ENCODE measurements around the gene ZMIZ1.
A peak's percentile ranks its signal among the peaks of the same experiment; 100 is the strongest.

The ZMIZ1 gene

DNA sequence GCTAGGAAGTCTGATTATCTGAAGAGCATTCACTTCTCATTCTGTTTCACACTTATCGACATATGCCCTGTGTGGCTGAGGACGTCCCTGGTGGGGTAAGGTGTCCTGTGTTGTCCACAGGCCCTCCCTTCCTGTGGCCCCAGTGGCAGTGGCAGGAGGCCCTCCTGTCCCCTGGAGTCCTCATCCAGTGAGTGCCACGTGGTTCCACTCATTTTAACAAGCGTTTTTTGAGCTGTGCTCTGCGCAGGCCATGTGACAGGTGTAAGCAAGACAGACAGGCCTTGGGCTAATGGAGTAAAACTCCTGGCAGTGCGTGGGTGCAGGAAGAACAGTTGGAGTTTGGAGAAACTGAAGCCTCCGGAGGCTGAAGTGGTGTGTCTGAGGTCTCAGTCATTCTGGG lies 239.2 kb downstream of the ZMIZ1 start:
- DNase-seq (ENCODE audit: low spot score): no peak

DNA sequence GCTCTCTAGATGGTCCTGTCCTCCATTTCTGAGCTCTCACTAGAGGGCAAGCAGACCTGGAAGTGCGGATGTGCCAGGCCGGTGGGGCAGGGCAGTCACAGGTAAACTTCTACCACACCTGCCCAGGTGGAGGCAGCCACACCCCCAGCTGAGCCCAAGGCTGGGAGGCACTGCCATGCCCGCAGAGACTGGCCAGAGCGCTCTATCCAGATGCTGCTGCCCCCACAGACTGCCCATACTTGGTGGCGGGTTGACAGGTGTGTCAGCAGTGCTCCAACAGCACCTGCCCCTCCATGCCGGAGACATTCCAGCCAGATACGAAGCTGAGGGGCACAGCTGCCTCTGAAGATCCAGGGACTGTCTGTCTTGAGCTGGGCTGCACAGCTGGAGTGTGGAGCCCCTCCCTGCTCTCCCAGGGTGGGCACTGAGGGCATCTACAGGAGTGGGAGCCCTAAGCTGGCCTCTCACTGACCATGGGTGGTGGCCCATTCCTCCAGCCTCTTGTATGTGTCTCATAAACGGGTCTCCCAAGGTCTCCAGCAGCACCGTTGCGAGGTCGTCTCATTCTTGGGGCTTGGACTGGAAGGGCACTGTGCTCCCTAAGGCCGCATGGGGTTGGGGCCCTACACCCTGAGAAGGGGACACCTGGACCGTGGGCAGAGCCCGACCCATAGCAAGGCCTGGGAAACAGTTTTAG lies 240.4 kb downstream of the ZMIZ1 start:
- no peak for DNase-seq (ENCODE audit: low spot score)

DNA sequence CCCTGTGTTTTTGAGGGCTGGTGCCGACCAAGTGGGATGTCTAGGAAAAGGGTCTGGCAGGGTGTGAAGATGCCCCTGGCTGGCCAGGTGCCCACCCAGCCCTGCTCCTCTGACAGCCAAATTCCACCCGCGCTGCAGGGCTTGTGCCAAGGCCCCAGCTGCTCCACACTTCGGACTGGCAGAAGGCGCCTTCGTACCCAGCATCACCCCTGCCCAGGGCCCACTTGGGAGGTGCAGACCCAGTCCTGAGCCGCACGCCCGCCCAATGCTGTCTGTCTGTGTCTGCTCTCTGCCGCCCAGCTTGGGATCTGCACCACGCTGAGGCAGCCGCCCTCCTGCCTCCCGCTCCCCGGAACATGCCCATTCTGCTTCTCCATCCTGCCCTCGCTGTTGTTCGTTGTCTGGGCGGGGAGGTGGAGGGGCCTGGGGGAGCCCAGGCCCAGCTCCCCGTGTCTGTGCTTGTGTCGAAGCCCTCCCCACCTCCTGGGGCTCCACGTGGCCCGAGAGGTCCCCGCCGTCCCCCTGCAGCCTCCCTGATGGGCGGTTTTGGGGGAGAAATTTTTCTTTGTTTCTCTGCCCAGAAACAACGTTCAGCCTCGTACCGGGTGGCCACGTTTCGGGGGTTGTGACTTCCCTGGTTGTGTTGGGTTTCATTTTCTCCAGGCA lies 241.6 kb downstream of the ZMIZ1 start:
- no peak for DNase-seq (ENCODE audit: low spot score)

DNA sequence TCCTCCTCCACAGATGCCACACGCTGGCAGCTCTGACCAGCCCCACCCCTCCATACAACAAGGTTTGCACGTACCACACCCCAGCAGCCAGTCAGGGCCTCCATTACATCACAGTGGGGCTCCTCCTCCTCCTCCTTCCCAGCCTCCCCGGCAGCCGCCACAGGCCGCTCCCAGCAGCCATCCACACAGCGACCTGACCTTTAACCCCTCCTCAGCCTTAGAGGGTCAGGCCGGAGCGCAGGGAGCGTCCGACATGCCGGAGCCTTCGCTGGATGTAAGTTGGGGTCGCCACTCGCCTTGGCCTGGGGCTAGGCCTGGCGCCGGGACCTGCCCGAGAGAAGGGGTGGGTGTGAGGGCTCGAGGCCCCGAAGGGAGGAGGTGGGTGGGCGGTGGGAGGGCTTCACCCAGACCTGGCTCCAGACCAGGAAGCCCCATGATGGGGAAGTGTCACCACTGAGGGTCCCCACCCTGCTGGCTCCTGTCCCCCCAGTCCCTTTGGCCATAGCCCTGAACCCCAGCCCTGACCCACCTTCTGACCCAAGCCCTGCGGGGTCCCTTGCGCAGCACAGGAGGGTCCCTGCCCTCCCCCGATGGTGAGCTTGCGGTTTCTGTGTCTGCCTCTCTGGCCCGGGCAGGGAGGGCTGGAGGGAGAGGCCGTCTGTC lies 242.3 kb downstream of the ZMIZ1 start:
- DNase-seq (ENCODE audit: low spot score): no peak

DNA sequence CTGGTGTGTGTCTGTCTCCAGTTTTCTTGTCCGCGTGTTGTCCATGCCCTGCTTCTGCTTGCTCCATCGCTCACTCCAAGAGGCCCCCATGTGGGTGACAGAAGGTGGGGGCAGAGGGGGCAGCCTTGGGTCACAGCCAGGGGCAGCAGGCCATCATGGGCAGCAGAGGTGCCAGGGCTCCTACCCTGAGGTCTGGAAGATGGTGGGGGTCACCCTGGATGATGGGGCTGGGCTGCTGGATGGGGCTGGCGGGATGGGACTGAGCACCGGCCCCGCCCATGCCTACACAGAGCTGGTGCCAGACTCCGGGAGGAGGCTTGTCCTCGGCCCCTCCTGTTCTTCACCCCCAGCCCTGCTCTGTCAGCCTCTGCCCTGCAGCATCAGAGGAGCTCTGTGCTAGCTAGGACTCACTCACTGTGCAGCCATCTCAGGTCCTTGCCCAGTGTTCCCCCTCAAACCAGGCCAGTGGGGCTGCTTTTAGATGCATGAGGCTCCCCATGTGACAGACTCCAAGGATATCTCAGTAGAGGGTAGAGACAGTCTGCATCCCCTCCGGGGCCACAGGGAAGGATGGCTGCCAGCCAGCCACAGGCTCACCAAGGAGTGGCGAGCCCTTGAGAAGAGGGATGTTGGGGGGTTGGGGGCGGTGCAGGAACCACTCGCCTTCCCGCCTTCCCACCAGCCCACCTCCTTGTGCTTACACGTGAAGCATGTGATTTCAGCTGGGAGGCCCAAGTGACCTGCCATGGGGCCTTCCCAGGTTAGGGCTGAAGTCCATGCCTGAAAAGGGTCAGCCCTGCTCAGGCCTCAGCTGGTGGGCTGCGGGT lies 243.0 kb downstream of the ZMIZ1 start:
- no peak for DNase-seq (ENCODE audit: low spot score)

- DNase-seq (ENCODE audit: low spot score): no peak
Observed at GRCh38 chr10:79312601-79313187, 243.9 kb downstream of the ZMIZ1 start.

- no peak for DNase-seq (ENCODE audit: low spot score)
Observed at GRCh38 chr10:79313320-79313719, 244.6 kb downstream of the ZMIZ1 start.

DNA sequence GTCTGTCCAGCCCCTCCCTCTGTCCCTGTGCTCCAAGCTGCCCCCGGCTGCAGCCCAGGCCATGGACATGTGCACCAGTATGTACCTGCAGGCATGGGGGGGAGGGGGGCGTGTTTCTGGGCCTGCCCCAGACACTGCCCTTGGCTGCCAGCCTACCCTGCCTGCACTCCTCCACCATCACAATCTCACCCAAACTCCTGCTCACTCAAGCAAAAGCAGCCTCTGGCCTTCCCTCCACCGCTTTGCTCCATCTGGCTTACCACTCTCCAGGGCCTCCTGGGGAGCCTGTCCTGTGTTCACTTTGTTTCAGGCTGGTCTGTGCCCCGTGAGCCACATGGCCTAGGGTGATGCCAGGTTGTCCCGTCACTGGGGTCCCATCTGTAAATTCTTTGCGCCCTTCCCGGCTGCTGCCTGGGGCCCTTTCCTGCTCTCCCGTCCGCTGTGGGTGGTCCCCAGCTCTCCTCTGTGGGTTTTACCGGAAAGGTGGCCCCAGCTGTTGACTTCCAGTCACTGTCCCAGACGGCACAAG lies 245.2 kb downstream of the ZMIZ1 start:
- DNase-seq (ENCODE audit: low spot score): no peak

GRCh38 chr10:79314761-79315601 lies 246.2 kb downstream of the ZMIZ1 start:
- DNase-seq (ENCODE audit: low spot score): no peak

DNA sequence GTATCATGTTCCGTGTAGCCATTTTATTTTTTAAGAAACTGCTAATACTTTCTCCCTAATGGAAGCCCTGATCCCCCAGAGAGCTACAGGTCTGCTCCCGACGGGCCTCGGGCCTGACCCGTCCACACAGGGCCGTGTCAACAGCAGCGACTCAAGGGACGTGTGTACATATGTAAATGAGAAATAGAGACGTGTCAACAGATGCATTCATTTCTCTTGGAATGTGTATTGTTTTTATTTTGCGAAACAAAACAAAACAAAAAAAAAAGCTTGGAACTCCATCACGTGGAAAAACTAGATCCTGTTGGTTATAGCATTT lies 246.8 kb downstream of the ZMIZ1 start:
- DNase-seq (ENCODE audit: low spot score): no peak

DNA sequence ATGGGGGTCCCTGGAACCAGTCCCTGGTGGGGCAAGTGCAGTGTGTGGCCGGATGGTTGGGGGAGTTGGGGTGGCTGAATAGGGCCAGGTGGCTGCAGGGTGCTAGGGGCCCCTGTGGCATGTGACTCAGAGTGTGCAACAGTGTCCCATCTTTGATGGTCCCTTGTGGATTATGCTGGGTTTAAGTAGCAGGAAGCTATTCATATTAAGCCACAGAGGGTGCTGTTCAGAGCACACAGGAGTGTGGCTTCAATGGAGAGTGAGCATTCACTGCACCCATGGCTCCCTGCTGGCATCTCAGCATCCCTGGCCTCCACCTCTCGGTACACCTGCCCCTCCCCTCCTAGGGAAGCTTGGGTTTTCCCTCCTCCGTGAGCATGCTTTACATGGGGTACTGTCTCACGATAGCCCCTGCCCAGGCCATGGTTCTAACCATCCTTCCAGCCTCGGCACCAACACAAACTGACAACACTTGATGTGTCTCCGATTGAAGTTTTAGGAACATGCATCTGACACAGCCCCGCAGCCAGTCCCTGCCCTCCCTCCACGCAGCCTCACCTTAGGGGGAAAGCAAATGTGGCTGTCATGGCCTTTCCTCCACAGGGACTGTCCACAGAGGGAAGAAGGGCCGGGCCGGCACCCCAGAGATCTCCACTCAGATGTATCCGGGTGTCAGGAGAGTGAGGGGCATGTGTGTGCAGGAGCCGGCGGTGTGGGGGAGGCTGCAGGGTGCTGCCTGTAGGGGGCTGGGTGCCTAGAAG lies 248.1 kb downstream of the ZMIZ1 start:
- DNase-seq (ENCODE audit: low spot score): no peak

DNA sequence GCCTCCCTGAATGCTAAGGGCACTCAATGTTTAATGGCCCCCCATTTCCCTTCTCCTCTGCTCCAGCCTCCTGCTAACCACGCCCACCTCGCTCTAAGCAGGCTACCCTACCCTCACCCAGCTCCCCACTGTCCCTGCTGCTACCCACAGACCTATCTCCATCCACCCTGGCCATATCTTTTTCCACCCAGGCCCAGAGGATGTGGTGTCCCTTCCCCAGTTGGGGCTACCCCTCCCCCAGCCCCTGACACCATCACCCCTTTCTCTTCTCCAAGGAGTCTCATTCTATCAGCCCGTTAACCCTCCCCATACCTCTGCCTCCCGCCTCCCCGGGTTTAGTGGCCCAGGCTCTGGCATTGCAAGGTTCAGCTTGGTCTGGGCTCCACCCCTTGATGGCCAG lies 249.6 kb downstream of the ZMIZ1 start:
- DNase-seq (ENCODE audit: low spot score): no peak

DNA sequence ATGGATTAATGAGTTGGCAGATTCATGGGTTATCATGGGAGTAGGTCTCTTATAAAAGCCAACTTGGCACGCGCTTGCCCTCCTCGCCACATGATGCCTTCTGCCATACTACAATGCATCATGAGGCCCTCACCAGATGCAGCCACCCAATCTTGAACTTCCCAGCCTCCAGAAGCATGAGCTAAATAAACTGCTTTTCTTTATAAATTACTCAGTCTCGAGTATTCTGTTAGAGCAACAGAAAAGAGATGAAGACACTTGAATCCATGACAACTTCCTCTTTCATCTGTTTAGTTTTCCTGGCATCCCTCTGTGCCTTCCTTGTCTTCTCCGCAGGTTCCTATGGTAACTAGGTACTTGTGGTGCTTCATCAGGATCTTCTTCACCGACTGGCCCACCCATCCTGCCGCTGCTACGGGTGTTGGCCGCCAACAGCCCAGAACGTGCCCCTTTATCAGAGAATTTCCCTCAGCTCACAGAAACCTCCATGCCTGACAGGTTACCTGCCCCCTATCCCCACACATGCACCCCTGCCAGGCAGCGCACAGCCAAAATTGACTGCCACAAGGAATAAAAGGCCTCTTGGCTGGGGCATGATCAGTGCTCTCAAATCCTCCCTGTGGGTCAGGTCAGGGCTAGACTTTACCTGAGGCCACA lies 250.5 kb downstream of the ZMIZ1 start:
- no peak for DNase-seq (ENCODE audit: low spot score)

GRCh38 chr10:79320316-79320715 lies 251.6 kb downstream of the ZMIZ1 start:
- no peak for DNase-seq (ENCODE audit: low spot score)

GRCh38 chr10:79320820-79321493 lies 252.2 kb downstream of the ZMIZ1 start:
- DNase-seq (ENCODE audit: low spot score): peak; percentile 85

DNA sequence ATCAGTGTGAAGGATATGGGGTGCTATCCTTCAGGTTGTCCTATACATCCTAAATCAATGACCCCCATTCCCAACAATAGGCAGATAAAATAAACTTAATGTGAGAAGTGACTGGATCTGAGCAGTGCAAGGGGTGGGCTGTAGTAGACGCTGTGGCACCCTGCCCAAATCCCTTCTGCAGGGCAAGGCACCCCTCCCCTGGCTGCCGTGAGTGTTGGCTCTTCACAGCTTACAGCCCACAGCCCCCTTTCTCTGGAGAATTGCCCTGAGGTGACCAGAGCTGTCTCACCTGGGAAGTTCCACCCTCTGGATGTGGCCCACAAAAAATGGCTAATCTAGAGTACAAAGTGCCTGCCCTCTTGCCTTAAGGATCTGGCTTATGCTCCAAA lies 252.7 kb downstream of the ZMIZ1 start:
- DNase-seq (ENCODE audit: low spot score): no peak

GRCh38 chr10:79321951-79322350 lies 253.2 kb downstream of the ZMIZ1 start:
- no peak for DNase-seq (ENCODE audit: low spot score)

DNA sequence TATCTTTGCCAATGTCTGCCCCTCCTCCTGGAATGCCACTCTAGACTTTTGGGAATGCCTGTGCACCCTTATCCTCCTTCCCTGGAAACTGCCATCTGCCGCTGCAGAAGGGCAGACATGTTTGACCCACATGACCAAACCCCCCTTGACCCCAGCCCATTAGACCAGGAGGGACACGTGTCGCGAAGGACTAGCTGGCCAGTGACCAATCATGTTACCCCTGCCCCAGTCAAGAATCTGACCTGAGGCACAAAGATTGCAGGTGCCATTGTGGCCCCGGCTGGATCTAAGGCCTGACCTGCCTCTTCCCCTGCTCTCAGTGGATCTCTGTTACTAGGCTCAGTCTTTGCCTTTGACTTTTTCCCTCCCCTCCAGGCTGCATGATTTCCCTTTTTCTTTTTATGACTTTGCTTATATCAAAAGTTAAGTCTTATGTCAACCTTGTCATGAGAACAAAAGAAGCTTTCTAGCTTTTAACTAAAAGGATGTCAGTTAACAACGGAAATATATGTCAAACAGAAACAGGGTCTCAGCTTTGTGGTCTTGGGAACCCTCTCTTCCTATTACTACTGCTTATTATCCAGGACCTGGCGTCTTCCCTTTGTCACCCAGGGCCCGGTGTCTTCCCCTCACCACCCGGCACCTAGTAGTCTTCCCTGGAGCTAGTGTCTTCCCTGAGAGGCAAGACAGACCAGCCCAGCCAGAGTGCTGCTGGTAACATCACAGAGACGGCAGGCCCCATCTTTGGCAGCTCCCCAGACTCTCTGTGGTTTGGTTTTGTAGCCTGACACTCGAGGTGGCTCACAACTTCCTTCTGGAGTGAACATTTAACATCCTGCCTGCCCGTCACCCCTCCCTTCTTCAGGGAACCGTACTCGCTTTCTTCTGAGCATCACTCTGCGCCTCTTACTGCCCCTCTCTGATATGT lies 254.1 kb downstream of the ZMIZ1 start:
- DNase-seq (ENCODE audit: low spot score): peak; percentile 92
